Retinal pigment epithelial cell (primary cell): ENCODE measurements around the gene ARHGAP18.

ENCODE experiments used
- DNase-seq: peaks from one replicate; pipeline ENCODE4 v3.0.0-alpha.2; 2010; ENCODE audit warnings: low read depth
- H3K4me3 ChIP-seq: 2 replicates; pipeline ENCODE4 v1.5.1; 2011; ENCODE audit warnings: mild to moderate bottlenecking, low read length, control low read depth, moderate library complexity
- TF ChIP-seq, protein P1 (sequence below): conservative IDR thresholded peaks from 2 replicates; pipeline ENCODE4 v1.5.1; 2011; ENCODE audit warnings: low read depth, low read length, control low read depth, inconsistent platforms

Gene ARHGAP18

DNA sequence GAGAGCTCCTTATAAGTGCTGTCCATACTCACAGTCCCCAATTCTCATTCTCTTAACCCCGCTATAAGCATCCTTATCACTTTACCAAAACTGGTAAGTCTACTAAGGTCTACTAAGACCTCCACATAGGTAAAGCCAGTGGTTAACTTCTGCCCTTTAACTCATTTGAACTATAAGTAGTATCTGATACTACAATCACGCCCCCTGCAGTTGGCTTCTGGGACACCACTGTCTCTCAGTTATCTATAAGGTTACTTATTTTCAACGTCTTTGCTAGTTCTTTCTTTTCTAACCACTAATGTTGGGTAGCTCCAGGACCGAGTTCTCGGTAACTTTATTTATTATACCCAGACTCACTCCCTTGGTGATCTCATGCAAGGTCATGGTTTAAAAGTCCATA is 142.6 kb downstream of the ARHGAP18 start:
- no peak overlapping the region for H3K4me3 ChIP-seq
- TF ChIP-seq, protein P1, sequence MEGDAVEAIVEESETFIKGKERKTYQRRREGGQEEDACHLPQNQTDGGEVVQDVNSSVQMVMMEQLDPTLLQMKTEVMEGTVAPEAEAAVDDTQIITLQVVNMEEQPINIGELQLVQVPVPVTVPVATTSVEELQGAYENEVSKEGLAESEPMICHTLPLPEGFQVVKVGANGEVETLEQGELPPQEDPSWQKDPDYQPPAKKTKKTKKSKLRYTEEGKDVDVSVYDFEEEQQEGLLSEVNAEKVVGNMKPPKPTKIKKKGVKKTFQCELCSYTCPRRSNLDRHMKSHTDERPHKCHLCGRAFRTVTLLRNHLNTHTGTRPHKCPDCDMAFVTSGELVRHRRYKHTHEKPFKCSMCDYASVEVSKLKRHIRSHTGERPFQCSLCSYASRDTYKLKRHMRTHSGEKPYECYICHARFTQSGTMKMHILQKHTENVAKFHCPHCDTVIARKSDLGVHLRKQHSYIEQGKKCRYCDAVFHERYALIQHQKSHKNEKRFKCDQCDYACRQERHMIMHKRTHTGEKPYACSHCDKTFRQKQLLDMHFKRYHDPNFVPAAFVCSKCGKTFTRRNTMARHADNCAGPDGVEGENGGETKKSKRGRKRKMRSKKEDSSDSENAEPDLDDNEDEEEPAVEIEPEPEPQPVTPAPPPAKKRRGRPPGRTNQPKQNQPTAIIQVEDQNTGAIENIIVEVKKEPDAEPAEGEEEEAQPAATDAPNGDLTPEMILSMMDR: peak; percentile 39
- DNase-seq: no peak

DNA sequence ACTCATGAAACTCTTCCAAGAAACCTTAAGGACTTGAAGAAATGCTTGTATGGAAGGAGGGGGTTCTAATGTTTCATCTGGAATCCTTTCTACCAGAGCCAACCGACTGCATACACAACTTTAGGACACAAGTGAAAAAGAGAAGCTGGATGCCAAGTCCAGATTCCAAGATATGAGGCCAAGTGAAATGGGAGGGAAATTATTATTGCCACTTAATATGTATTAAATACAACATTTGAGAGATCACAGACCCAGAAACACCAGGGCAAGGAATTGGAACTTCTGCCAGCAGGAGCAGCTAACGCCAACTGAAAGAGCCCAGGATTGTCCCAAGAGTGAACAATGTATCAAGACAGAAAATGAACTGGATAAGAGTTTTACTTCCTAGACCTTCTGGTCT is 144.2 kb downstream of the ARHGAP18 start:
- H3K4me3 ChIP-seq: no peak overlapping the region
- no peak for DNase-seq
- TF ChIP-seq, protein P1: no peak

DNA sequence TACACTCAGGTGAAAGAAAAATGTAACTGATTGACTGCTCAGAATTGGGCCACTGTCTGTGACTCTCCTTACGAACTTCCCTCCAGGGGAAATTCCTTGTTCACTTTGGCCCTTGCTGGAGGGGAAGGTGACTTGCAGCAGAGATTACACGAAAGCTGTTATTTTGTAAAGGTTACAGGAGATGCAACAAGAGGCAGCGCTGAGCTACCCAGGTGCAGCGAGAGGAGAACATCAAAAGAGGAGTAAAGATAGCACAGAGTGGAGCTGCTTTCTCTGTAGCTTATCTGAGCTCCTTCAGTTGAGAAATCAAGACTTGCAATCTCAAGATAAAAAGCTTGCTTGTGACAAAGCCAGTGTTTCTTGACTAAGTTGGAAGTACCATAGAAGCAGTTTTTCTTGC is 144.6 kb downstream of the ARHGAP18 start:
- H3K4me3 ChIP-seq: no peak overlapping the region
- TF ChIP-seq, protein P1: no peak
- no peak for DNase-seq

DNA sequence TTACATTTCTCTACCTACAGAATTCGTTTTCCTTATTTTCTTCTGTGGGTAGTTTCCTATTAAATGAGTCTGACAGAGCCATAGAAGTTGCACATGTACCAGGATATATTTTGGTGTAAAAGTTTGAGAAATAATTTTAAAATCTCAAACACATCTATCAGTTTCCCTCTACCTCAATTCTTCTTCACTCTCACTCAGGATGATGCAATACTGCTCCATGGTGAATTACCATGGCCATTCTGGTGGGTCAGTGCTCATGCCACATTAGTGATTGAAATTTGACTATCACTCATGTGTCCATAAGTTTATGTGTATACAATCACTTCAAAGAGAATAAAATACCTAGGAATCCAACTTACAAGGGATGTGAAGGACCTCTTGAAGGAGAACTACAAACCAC is 151.7 kb downstream of the ARHGAP18 start:
- no peak overlapping the region for H3K4me3 ChIP-seq
- DNase-seq: no peak
- TF ChIP-seq, protein P1: no peak

DNA sequence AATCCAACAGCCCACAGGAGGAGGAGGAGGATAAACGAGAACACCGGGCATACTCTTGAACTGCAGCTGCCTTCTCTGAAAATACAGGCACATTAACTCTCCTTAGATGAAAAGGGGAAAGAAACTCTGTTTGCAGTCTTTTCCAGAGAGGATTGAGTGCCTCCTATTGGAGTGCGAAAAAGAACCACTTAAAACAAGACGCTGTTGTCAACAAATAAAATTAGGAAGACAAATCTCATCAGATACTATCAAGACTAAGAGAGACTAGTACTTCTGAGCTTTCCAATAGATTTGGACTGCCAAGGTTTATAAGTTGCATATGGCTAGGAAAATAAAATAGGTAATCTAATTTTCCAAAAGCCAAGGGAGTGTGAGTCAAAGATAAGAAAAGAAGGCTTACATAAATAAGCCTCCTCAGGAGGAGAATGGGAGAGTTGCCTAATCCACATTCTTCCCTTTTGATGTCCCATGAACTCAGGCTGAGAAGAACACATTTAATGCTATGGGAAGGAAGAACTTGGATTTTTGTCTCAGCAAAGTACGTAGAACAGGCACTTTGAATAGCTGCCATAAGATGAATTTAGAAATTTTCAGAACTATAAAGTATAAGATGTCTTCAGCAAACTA is 154.7 kb downstream of the ARHGAP18 start:
- DNase-seq: no peak
- no peak overlapping the region for H3K4me3 ChIP-seq
- TF ChIP-seq, protein P1: no peak

DNA sequence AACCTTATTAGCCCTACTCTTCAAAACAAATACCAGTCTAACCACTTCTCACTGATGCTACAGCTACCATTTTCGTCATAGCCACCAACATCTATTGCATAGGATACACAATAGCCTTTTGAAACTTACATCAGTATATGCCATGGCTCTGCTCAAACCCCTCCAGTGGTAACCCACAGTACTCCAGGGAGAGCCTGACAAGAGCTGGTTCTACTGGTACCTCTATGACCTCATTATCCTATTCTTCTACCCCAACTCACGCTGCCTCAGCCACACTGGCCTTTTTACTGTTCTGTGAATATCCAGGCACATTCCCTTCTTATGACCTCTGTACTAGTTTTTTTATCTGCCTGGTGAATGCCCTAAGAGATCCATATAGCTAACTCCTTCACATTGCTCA is 157.6 kb downstream of the ARHGAP18 start:
- no peak for DNase-seq
- TF ChIP-seq, protein P1: no peak
- no peak overlapping the region for H3K4me3 ChIP-seq

DNA sequence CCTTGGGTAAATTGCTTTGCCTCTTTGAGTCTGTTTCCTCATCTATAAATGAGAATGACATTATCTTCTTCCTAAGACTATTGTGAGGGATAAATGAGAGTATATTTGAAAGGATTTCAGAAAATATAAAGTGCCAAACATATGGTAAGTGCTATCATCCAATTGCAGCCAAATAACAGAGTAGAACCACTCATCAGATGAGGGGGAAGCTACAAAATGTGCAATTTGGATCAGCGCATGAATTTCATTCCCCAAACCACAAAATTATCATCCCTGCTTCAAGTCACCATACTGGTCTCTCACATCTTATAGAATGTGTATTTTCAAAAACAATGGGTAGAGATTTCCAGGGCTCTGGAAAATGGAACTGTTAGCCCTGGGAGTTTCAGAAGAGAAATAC is 158.5 kb downstream of the ARHGAP18 start:
- no peak for DNase-seq
- no peak overlapping the region for H3K4me3 ChIP-seq
- TF ChIP-seq, protein P1: no peak
